ENCODE results near the gene SCART1. TPM values are rescaled to one million over a fixed set of nuclear protein-coding genes. Genes with fewer than 3 reads are reported as not detected.
"Not testable (repeated sequence)": the region's sequence is repeated elsewhere in the genome, so short reads cannot be mapped to it uniquely, and the experiment has no call there.

The SCART1 gene
- total RNA-seq, 4 donors from 2014 or later: 1.8 to 5.5 (median 2.0) TPM

GRCh38 chr10:133422807-133423771 is 30.7 kb upstream of the SCART1 start:
- TF ChIP-seq CTCF (IDR thresholded peaks at IDR 0.05; ENCODE audit: low read depth): no peak

DNA sequence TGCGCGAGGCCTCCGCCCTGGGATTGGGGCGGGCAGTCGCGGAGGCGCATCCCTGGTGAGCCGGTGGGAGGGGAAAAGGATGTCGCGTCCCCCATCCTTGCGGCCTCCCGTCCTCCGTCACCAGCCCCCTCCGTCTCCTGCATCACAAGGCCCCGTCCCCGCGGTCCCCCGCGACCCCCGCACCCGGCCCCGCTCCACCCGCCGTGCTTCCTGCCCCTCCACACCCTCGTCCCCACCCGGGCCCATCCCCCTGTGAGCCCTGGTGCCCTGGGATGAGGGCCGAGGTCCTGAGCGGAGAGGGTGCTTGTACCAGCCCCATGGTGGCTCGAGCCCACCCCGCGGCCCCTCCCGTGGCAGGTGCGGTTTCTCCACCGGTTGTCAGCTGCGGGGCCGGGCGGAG is 29.1 kb upstream of the SCART1 start, which contains the start of gene SPRN:
Gene SPRN, minus strand, starts transcription at position 25 of the 400 bp plus-strand sequence. CDS start 944 bp downstream, outside the sequence.
- TF ChIP-seq CTCF (IDR thresholded peaks at IDR 0.05; ENCODE audit: low read depth): not testable (repeated sequence)

- no peak for TF ChIP-seq CTCF (IDR thresholded peaks at IDR 0.05; ENCODE audit: low read depth)
Observed at GRCh38 chr10:133438711-133439273, 15.0 kb upstream of the SCART1 start.

DNA sequence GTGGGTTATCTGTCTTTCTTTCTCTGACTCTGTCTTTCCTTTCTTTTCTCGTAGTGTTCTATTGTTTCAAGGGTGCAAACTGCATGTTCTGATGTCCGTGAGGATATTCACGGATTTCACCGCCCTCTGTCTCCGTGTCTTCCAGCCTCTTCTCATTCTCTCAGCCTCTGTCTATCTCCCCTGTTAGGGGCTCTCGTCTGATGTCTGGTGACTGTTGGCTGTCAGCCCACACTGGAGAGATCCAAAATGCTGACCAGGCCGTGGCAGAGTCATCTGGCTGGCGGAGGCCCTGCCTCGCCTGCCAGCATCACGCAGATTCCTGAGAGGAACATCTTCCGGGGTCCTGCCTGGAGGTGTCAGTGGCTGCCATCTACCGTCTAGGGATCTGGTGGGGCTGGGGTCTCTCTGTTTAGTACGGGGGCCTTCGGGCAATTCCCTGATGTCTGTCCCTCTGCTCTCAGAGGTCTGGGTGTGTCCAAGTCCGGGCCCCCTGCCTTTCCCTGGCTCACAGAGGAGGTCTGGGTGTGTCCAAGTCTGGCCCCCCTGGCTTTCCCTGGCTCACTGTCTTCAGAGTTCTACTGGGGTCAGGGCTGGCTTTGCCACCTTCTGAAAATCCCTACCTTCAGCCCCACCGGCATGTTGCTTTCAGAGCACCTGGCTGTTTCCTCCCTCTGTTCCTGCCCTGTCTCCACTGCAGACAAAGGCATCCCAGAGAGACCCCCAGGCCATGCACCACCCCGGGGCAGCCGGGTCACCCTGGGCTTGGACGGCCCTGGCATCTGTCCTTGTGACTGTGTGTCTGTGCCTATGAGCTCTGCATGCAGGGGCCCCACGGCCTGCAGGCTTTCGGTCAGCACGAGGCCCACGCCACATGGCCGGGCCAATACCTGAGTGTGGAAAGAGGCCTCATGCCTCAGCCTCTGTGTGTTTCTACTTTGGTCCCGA is 14.0 kb upstream of the SCART1 start:
- TF ChIP-seq CTCF (IDR thresholded peaks at IDR 0.05; ENCODE audit: low read depth): no peak

DNA sequence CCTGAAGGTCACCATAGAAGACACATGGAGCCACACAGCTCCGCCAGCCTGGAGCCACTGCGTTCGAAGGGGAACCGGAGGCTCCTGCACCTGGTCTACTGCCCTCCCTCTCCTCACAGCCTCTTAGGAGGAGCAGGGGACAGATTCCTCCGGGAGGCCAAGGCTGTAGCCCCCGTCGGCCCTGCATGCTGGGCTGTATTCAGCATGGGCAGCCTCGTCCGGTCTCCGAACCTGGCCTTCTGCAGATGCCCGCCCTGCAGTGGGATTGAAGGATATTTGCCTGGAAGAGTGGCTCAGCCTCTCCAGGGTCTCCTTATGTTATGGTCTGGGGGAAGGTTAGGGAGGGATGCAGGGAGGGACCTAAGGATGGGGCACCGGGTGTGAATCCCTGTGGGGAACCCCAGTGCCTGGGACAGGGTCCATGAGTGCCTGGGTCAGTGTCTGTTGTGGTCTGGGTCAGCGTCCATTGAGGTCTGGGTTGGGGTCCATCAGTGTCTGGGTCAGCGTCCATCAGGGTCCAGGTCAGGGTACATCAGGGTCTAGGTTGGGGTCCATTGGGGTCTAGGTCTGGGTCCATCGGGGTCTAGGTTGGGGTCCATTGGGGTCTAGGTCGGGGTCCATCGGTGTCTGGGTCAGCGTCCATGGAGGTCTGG is 13.0 kb upstream of the SCART1 start:
- TF ChIP-seq CTCF (IDR thresholded peaks at IDR 0.05; ENCODE audit: low read depth): no peak

DNA sequence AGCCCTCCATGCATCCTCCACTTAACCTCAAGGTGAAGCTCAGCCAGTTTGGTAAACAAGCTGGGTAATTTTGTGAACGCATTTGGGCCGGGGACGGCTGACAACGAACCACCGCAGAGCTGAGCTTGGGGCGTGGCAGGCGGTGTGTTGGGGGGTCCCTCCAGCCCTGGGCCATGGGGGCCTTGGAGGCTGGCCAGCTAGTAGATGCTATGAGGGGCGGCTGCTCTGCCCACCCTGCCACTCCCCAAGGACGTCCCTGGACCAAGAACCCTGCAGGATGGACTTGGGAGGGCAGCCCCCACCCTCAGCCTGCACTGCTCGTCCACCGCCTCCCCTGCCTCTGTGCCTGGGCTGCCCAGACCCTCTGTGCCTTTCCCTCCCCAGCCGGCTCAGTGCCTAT is 12.0 kb upstream of the SCART1 start:
- TF ChIP-seq CTCF (IDR thresholded peaks at IDR 0.05; ENCODE audit: low read depth): no peak
